OCI-LY3 (cell line): ENCODE results near the gene SMG1.

ENCODE experiments used
- EZH2phosphoT487 ChIP-seq: fragments of 200-600 bp; shearing (Covaris generic); IDR thresholded peaks from 2 replicates; pipeline ENCODE4 v1.6.1; 2018; ENCODE audit warnings: antibody characterized with exemption, mixed run types, low read depth
- TF ChIP-seq, protein P1 (sequence below): fragments of 200-600, 300-600 bp; sonication (generic); IDR thresholded peaks from 2 replicates; pipeline ENCODE4 v1.5.1; 2014; ENCODE audit warnings: antibody characterized with exemption, low read length, low read depth

DNA sequence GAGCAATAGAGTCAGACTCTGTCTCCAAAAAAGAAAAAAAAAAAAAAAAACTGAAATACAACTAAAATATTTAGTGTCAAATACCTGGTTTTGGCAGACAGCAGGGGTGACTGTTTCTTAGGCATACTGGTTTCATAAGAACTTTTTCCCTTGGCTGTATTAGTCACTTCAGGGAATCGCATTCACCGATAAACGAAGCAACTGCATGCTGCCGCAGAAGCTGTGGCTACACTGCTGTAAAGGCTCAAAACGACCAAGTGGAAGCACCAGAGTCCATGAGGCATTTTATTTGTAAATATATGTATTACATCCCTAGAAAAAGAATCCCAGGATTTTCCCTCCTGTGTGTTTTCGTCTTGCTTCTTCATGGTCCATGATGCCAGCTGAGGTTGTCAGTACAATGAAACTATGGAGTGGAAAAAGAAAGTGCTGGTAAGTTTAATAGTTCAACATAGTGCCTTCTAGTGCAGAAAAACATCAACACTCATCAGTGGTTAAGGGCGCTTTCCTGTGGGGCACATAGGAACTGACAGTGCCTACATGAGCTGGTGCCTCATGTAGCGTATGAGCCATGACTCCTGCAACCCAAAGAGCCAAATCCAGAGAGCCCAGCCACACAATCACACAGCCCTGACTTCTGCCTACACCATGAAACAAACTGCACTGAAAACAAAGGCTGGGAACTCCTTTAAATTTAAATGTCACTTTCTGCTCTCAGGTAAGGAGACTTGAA lies 143.3 kb downstream of the SMG1 start:
- TF ChIP-seq, protein P1, sequence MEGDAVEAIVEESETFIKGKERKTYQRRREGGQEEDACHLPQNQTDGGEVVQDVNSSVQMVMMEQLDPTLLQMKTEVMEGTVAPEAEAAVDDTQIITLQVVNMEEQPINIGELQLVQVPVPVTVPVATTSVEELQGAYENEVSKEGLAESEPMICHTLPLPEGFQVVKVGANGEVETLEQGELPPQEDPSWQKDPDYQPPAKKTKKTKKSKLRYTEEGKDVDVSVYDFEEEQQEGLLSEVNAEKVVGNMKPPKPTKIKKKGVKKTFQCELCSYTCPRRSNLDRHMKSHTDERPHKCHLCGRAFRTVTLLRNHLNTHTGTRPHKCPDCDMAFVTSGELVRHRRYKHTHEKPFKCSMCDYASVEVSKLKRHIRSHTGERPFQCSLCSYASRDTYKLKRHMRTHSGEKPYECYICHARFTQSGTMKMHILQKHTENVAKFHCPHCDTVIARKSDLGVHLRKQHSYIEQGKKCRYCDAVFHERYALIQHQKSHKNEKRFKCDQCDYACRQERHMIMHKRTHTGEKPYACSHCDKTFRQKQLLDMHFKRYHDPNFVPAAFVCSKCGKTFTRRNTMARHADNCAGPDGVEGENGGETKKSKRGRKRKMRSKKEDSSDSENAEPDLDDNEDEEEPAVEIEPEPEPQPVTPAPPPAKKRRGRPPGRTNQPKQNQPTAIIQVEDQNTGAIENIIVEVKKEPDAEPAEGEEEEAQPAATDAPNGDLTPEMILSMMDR = no peak
- TF ChIP-seq EZH2phosphoT487 = no peak
